Daoy (cell line): Measurements from ENCODE around the gene CRISPLD2. TPM values are rescaled to one million over a fixed set of nuclear protein-coding genes. Genes with fewer than 3 reads are reported as not detected.
"Not testable (repeated sequence)": the region's sequence is repeated elsewhere in the genome, so short reads cannot be mapped to it uniquely, and the experiment has no call there.

Experiments used
- DNase-seq: peaks from one replicate; pipeline ENCODE4 v3.0.0-alpha.2; 2015; ENCODE audit warnings: low read depth
- total RNA-seq: library from RNA; depleted of rRNA; stranded (reverse); fragments of >200 nt; shearing (Covaris generic); gene quantifications from 2 replicates; pipeline ENCODE4 v1.2.3, GENCODE V29; 2014

The CRISPLD2 gene
- total RNA-seq, 1 experiment from 2014 or later: 25.7 TPM

- DNase-seq: no peak
Observed at GRCh38 chr16:84821728-84822689, 2.2 kb downstream of the CRISPLD2 start.

DNA sequence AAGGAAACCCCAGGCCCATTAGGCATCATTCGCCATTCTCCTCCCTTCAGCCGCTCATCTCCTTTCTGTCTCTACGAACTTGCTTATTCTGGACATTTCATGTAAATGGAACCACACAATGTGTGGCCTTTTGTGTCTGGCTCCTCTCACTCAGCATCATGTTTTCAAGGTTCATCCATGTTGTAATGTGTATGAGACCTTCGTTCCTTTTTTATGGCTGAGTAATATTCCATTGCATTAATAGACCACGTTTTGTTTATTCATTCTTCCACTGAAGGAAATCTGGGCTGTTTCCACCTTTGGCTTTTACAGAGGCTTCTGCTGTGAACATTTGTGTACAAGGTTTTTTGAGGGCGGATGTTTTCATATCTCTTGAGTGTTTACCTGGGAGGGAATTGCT is 3.2 kb downstream of the CRISPLD2 start:
- no peak for DNase-seq

DNA sequence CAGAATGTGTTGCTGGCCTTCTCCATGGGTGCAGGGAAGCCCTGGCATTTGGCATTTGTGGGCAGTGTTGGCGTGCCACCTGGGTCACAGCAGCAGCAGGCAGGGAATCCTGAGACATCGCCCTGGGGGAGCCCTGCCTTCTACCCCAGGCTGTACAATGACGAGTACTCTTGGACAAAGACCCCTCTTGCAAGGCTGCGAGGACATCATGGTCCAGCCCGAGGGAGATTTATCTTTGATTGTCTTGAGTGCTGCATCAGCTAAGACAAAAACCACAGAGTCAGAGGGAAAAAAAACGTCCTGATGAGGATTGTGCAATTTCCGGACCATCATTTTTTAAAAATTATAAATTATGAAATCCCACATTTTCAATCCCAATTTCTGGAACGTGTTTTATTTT is 3.7 kb downstream of the CRISPLD2 start:
- DNase-seq: no peak

DNA sequence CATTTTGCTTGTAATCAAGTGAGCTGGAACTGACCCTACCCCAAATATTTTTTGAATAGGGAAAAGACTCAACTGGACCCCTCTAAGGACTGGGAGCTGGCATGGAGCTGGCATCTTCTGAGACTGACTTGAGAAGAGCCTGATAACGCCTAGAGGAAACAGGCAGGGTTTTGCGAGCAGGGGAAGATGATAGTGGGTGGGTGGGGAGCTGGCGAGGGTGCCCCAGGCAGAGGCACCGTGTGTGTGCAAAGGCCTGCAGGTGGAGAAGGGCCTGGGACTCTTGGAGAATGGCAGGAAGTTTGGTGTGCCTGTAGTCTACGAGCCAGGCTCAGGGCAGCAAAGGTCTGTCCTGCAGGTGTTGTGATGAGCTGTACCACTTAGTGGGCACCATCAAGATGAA is 4.1 kb downstream of the CRISPLD2 start:
- DNase-seq: no peak

- DNase-seq: peak; percentile 37
Observed at GRCh38 chr16:84825896-84826557, 6.2 kb downstream of the CRISPLD2 start.

DNA sequence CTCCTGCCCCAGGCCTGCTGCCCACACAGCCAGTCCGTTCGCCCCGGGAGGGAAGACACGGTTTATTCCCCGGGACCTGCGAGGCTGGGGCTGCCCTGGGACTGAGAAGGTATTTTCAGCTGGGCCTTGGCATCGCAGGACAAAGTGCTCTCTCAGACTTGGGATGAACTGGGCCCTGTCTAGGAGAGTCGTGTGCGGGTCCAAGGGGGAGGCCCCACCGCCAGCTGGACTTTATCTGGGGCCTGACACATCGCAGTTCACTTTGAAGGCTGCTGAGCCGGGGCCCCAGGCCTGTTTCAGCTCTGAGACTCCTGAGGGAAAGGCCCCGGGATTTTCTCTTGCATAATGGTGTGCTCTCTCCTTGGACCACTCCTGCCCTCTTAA is 6.8 kb downstream of the CRISPLD2 start:
- DNase-seq: peak; percentile 25

DNA sequence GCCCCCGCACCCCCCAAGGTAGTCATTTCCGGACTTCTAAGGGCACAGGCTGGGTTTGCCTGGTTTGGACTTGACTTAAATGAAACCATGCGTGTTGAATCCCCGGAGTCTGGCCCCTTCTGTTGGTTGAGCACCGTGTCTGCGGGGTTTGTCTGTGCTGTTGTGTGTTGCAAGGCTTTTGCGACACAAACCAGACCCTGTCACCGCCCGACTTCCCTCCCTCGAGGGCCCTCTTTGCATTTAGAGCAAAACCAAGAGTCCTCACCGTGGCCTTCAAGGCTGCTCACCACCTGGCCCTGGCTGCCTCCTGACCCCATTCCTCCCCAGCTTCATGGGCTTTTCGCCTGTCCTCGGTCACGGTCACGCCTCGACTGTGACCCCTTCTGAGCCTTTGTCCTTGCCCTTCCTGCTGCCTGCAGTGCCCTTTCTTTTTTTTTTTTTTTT is 7.4 kb downstream of the CRISPLD2 start:
- peak; percentile 54 for DNase-seq

DNA sequence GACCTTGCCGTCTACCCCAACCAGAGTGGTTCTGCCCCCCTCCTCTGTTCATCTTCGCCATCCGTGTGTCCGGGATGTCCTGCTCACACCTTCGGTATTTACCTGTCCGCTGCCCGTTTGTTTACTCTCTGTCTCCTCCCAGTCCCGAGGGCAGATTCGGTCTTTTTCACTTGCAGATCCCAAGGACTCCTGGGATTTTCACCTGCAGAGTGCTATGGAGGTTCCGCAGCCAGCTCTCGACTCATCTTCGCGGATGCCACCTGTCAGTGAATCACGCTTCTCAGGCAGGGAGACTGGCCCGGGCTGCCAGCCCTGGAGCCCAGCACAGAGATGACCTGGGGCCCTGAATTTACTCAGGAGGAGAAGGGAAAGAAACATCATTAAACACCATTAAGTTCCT is 8.1 kb downstream of the CRISPLD2 start:
- no peak for DNase-seq

DNA sequence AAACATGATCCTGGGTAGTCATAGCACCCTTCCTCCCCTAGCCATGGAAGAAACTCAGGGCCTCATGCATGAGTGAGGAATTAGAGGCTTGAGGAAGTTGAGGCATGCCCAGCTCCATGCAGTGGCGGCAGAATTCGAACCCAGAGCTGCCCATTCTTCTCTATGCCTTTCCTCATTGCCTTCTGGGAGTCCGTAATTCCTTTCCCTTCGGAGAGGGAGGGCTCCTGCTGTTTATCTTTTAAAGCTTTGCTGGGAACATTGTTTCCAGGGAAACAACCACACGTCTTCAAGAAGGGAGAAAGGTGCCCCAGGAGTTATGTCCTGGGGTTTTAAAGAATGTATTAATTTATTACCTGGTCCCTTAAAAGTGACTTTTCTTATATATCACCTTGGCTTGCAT is 8.5 kb downstream of the CRISPLD2 start:
- no peak for DNase-seq

GRCh38 chr16:84829168-84829965 is 9.6 kb downstream of the CRISPLD2 start:
- DNase-seq: peak; percentile 64

DNA sequence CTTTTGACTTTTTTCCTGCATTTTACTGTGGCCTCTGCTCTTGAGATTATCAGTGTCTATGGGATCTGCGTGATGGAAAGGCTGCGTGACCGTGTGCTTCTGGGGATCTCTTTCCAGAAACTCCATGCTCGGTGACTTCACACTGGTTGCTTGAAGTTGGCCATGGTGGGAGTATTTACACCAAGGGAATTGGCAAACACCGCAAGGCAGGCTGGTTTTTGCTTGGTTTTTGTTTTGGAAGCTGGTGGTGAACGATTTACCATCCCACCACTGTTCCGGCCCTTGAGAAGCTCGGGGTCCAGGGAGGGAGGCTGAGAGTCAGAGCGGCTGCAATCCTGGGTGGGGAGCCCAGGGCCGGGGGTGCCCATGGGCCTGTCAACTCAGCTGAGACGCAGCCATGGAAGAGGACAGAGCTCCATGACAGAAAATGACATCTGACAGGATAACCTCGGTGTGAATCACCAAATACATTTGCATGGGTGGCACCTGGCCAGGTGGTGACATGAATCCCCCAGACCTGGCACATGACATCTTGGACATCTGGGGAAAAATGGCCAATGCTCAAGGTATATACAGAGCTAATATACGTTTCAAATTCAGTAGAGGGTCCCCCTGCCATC is 11.1 kb downstream of the CRISPLD2 start:
- no peak for DNase-seq

- not testable (repeated sequence) for DNase-seq
Observed at GRCh38 chr16:84831728-84832127, 11.9 kb downstream of the CRISPLD2 start.

- DNase-seq: peak; percentile 49
Observed at GRCh38 chr16:84832488-84833143, 12.8 kb downstream of the CRISPLD2 start.

DNA sequence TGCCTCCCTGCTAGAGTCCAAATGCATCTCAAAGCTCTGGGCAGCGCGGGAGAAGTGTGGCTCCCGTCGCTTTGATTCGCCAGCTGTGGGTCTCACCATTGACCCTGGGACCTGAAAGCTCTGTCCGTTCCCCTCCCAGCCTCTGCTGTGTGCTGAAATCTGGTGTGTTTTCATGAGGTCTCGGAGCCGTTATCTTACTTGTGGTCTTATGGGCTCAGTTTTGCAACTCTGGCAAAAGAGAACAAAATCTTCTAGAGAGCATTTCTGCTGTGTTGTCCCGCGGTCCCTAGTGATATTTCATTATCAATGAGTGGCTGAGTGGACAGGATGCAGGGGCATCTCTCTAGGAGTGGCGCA is 13.3 kb downstream of the CRISPLD2 start:
- DNase-seq: no peak

GRCh38 chr16:84833542-84834402 is 14.0 kb downstream of the CRISPLD2 start:
- DNase-seq: no peak

- DNase-seq: no peak
Observed at GRCh38 chr16:84834403-84834772, 14.6 kb downstream of the CRISPLD2 start.

DNA sequence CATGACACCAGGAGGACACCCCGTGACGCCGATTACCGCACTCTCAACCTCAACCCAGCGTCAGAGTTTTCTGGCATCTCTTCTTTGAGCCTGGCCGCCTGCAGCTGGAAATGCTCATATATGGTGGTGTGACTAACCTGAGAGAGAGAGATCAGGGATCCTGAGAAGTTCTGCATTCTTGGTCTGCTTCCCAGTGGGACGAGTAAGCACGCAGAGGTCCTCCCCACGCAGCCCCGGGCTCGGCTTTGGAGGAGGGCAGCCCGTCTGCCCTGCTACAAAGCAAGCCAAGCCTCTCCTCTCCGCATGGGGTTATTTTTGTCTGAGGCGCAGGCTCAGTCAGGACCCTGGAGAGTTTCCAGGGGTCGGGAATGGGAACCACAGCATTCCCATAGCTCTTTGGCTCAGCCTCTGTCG is 16.5 kb downstream of the CRISPLD2 start:
- DNase-seq: peak; percentile 96

- no peak for DNase-seq
Observed at GRCh38 chr16:84836967-84837366, 17.2 kb downstream of the CRISPLD2 start.

GRCh38 chr16:84838383-84838948 is 18.7 kb downstream of the CRISPLD2 start:
- DNase-seq: peak; percentile 41

DNA sequence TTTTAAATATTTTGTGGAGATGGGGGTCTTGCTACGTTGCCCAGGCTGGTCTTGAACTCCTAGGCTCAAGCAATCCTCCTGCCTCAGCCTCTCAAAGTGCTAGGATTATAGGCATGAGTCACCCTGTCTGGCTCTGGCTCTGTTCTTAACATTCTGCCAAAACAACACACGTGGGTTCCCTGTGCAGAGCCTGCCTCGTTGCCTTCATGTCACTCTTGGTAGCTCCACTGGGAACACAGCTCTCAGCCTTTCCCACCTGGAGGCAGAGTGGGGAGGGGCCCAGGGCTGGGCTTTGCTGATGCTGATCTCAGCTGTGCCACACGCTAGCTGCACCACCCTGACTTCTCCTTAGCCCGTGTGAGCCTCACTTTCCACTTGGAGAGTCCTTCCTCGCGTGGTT is 19.3 kb downstream of the CRISPLD2 start:
- DNase-seq: peak; percentile 78
